Tibial nerve (tissue), 4 donors: ENCODE data around the gene NFILZ. TPM values are rescaled to one million over a fixed set of nuclear protein-coding genes. Genes with fewer than 3 reads are reported as not detected.

Experiments used
- DNase-seq, 2 donors: peaks; one replicate each; pipeline ENCODE4 v3.0.0-alpha.2; 2019; ENCODE audit warnings: low spot score in 2 of 2
- H3K27ac ChIP-seq, 4 donors: fragments of 200-600 bp; sonication (generic) in 3 of 4; one replicate each; pipeline ENCODE4 v1.5.1; 2017 to 2019; ENCODE audit warnings: mild to moderate bottlenecking in 1 of 4
- H3K27me3 ChIP-seq, 2 donors: fragments of 200-600 bp; sonication (generic) in 1 of 2; one replicate each; pipeline versions ENCODE4 v1.5.1 to v1.6.0; 2017 to 2019
- H3K36me3 ChIP-seq, 3 donors: fragments of 200-600 bp; sonication (generic); one replicate each; pipeline ENCODE4 v1.5.1; 2018 to 2019
- H3K4me1 ChIP-seq, 4 donors: fragments of 200-600 bp; sonication (generic) in 3 of 4; one replicate each; pipeline ENCODE4 v1.5.1; 2017 to 2019
- H3K4me3 ChIP-seq, 4 donors: fragments of 200-600 bp; sonication (generic) in 3 of 4; one replicate each; pipeline ENCODE4 v1.5.1; 2017 to 2019; ENCODE audit warnings: mild to moderate bottlenecking in 1 of 4, moderate library complexity in 1 of 4
- H3K9me3 ChIP-seq, 4 donors: fragments of 200-600 bp; sonication (generic) in 3 of 4; one replicate each; pipeline ENCODE4 v1.5.1; 2017 to 2019
- CTCF ChIP-seq, 5 experiments: fragments of 200-600 bp in 3 of 5; fragments of 450-650 bp in 2 of 5; sonication (generic) in 3 of 5; IDR thresholded peaks; one replicate each; pipeline ENCODE4 v1.5.1; 2016 to 2019; ENCODE audit warnings: antibody characterized with exemption in 5 of 5, mild to moderate bottlenecking in 3 of 5, moderate library complexity in 2 of 5
- EP300 ChIP-seq, 2 donors: sonication (generic); formaldehyde crosslinking; IDR thresholded peaks; one replicate each; pipeline ENCODE4 v1.6.1; 2017; ENCODE audit warnings: antibody characterized with exemption in 2 of 2, mild to moderate bottlenecking in 1 of 2
- POLR2A ChIP-seq, 2 donors: fragments of 450-650 bp; IDR thresholded peaks; one replicate each; pipeline ENCODE4 v1.6.1; 2017; ENCODE audit warnings: antibody characterized with exemption in 2 of 2, mild to moderate bottlenecking in 2 of 2, moderate library complexity in 2 of 2
- WGBS, 2 donors: methylation state at CpG; one replicate each; pipeline ENCODE4 v1.1.5; 2018; 5-methylcytosine and 5-hydroxymethylcytosine counted together
- total RNA-seq, 4 donors: library from RNA; depleted of rRNA; stranded (reverse); fragments of >200 nt; gene quantifications; one replicate each; pipeline ENCODE4 v1.1.0, GENCODE V29; 2016

The NFILZ gene
- total RNA-seq, 4 donors from 2014 or later: not detected

DNA sequence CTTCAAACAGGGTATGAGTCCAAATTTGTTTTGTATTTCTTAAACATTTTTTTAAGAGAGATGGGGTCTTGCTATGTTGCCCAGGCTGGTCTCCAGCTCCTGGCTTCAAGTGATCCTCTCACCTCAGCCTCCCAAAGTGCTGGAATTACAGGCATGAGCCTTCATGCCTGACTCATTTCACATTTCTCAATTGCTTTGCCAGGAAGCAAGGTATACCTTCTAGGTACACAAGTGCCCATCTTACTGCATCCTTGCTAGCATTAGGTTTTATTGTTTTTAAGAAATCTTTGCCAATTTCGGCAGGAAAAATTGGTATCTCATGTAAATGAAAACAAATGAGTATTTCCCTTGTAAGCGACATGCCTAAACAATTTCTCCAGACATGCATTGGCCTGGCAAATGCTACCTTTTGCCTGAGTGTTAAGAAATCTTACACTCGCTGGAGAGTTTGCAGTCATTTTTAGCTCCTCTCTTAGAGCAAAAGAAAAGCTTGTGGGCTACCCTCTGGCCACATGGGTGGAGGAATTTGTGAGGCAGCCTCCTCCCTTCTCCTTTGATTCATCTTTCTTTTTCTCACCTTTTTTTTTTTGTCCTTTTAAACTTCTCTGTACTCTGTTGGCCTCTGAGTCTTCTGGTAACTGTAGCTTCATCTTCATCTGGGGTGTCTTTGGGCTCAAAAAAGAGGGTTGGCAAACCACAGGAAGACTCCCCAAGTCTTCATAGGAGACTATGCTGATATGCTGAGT, 35.2 kb downstream of the NFILZ start:
- Histone ChIP-seq H3K9me3 (peaks cover 0 to 10% (median 0%) of the 10 kb centered on the region in 4 donors), H3K27me3 (peaks cover 0 to 5% of the 10 kb centered on the region in 2 donors), H3K4me1 (no peaks in the 10 kb centered on the region), H3K27ac (no peak overlapping the region), H3K36me3 (no peaks in the 10 kb centered on the region), H3K4me3 (no peak overlapping the region)
- DNase-seq: no peak
- TF ChIP-seq CTCF (IDR thresholded peaks at IDR 0.05) (no peak), POLR2A (IDR thresholded peaks at IDR 0.05) (no peak), EP300 (IDR thresholded peaks at IDR 0.05) (no peak)
- 80 to 88% methylated on average over 3 of the region's 3 CpGs for WGBS, 2 donors

- WGBS, 2 donors: 62 to 76% methylated on average over 9 of the region's 9 CpGs
- Histone ChIP-seq H3K27ac (no peak overlapping the region), H3K4me1 (no peaks in the 10 kb centered on the region), H3K27me3 (peaks cover 0 to 5% of the 10 kb centered on the region in 2 donors), H3K9me3 (peaks cover 0 to 10% (median 0%) of the 10 kb centered on the region in 4 donors), H3K4me3 (no peak overlapping the region), H3K36me3 (no peaks in the 10 kb centered on the region)
- TF ChIP-seq POLR2A (IDR thresholded peaks at IDR 0.05) (no peak), CTCF (IDR thresholded peaks at IDR 0.05) (no peak), EP300 (IDR thresholded peaks at IDR 0.05) (no peak)
- DNase-seq: no peak
Observed at GRCh38 chr19:8666814-8667405, 36.5 kb downstream of the NFILZ start.

DNA sequence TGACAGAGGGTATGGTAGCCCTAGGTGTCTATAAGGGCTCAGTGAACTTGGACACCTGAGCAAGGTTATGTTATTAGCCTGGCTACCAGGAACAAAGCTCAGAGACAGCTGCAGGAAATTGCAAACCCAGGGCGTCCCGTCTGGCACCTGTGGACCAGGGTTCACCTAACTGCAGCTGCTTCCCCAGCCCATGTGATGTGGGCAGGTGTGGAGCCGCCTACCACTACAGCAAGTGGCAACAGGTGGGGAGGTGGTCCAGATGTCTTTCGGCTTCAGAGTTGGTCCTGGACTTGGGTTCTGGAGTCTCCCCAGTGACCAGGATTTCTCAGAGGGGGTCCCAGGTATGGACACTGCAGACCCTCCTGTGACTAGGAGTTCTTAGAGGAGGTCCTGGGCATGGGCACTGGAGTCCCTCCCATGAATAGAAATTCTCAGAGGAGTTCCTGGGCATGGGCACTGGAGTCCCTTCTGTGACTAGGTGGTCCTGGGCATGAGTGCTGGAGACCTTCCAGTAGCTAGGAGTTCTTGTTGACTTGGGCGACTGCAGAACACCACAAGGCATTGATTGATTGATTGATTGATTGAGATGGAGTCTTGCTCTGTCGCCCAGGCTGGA, 43.0 kb downstream of the NFILZ start:
- no peak overlapping the region for H3K4me3 ChIP-seq
- no peaks in the 10 kb centered on the region for H3K4me1 ChIP-seq
- 72 to 92% methylated on average over 2 to 5 of the region's 6 CpGs for WGBS, 2 donors
- no peak overlapping the region for H3K27ac ChIP-seq
- H3K27me3 ChIP-seq: no peaks in the 10 kb centered on the region
- TF ChIP-seq EP300 (IDR thresholded peaks at IDR 0.05) (no peak), CTCF (IDR thresholded peaks at IDR 0.05) (no peak), POLR2A (IDR thresholded peaks at IDR 0.05) (no peak)
- H3K36me3 ChIP-seq: no peaks in the 10 kb centered on the region
- peaks cover 0 to 10% (median 0%) of the 10 kb centered on the region in 4 donors for H3K9me3 ChIP-seq
- DNase-seq: no peak

DNA sequence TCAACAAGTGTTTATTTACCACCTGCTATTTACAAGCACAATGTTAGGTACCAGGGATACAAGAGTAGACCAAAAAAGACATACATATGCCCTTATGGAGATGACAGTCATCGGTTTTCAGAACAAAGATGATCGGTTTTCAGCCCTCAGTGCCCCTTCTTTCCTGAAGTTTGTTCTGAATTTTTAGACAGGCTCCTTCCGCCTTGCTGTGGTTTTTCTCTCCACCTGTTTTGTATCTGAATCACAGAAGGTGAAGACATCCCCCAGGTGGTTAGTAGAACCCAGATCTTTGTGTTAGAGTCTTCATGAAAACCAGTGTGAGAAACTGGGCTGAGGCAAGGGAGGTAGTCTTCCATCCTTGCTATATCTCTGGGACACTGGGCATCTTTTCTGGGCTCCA, 44.6 kb downstream of the NFILZ start:
- no peak for DNase-seq
- H3K27me3 ChIP-seq: no peaks in the 10 kb centered on the region
- peaks cover 0 to 3% (median 0%) of the 10 kb centered on the region in 4 donors for H3K9me3 ChIP-seq
- WGBS, 2 donors: 80 to 83% methylated on average over 3 of the region's 3 CpGs
- H3K36me3 ChIP-seq: no peaks in the 10 kb centered on the region
- TF ChIP-seq POLR2A (IDR thresholded peaks at IDR 0.05) (no peak), CTCF (IDR thresholded peaks at IDR 0.05) (no peak), EP300 (IDR thresholded peaks at IDR 0.05) (no peak)
- no peaks in the 10 kb centered on the region for H3K4me1 ChIP-seq
- H3K27ac ChIP-seq: no peak overlapping the region
- H3K4me3 ChIP-seq: no peak overlapping the region

- TF ChIP-seq EP300 (IDR thresholded peaks at IDR 0.05) (no peak), CTCF (IDR thresholded peaks at IDR 0.05) (no peak), POLR2A (IDR thresholded peaks at IDR 0.05) (no peak)
- peaks cover 0 to 22% (median 2%) of the 10 kb centered on the region in 4 donors for H3K9me3 ChIP-seq
- no peaks in the 10 kb centered on the region for H3K4me1 ChIP-seq
- no peaks in the 10 kb centered on the region for H3K27me3 ChIP-seq
- no peaks in the 10 kb centered on the region for H3K36me3 ChIP-seq
- H3K27ac ChIP-seq: no peak overlapping the region
- no peak overlapping the region for H3K4me3 ChIP-seq
- no peak for DNase-seq
Observed at GRCh38 chr19:8678244-8678807, 47.9 kb downstream of the NFILZ start.
